ENCODE measurements around the gene MIA3.
A peak's percentile ranks its signal among the peaks of the same experiment; 100 is the strongest.

MIA3 gene

GRCh38 chr1:222618880-222619596 is 1.1 kb downstream of the MIA3 start:
- peak; percentile 36 for DNase-seq

DNA sequence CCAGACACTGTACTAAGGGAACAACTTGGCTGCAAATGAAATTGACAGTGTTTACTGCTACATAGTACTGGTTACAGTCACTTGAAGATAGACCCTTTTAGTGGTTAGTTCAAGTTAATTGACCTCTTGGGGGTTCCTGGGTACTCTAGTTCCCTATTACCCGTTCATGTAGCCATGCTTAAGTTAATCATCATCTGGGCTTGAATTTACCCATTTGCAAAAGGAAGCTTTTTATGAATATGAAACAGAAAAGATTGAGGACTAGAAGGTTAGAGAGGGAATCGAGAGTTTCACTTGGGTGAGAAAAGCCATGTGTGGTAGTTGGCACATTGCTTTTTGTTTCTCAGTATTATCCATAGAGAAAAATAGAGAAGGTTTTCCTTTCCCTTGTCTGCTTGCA is 2.7 kb downstream of the MIA3 start:
- no peak for DNase-seq

- no peak for DNase-seq
These were observed 4.9 kb downstream of the MIA3 start for GRCh38 chr1:222622765-222623164.

GRCh38 chr1:222623458-222623857 is 5.6 kb downstream of the MIA3 start:
- no peak for DNase-seq

DNA sequence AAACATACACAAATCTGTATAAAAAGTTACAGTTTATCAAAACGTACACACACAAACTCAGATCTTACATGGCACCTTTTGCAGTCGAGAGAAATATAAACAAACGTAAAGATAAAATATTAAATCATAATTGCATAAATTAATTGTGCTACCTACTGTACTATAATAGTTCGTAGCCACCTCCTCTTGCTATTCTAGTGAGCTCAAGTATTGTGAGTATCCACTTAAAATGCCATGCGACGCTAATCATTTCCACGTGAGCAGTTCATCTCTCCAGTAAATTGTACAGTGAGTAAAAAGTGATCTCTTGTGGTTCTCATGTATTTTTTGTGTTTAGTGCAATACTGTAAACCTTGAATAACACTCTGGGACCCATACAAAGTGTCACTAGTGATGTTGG is 6.3 kb downstream of the MIA3 start:
- DNase-seq = no peak

- no peak for DNase-seq
These were observed 9.3 kb downstream of the MIA3 start for GRCh38 chr1:222627232-222627631.

DNA sequence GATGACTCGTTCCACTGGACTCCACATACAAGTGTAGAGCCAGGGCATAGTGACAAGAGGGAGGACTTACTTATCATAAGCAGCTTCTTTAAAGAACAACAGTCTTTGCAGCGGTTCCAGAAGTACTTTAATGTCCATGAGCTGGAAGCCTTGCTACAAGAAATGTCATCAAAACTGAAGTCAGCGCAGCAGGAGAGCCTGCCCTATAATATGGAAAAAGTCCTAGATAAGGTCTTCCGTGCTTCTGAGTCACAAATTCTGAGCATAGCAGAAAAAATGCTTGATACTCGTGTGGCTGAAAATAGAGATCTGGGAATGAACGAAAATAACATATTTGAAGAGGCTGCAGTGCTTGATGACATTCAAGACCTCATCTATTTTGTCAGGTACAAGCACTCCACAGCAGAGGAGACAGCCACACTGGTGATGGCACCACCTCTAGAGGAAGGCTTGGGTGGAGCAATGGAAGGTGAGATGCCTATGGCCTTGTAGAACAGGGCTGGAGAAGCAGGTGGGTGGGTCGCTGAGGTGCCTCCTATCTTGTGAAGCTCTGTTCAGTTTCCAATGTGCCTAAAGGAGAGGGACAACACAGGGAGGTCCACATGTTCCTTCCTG is 12.1 kb downstream of the MIA3 start:
- no peak for DNase-seq

- DNase-seq = no peak
These were observed 13.8 kb downstream of the MIA3 start for GRCh38 chr1:222631611-222632208.

DNA sequence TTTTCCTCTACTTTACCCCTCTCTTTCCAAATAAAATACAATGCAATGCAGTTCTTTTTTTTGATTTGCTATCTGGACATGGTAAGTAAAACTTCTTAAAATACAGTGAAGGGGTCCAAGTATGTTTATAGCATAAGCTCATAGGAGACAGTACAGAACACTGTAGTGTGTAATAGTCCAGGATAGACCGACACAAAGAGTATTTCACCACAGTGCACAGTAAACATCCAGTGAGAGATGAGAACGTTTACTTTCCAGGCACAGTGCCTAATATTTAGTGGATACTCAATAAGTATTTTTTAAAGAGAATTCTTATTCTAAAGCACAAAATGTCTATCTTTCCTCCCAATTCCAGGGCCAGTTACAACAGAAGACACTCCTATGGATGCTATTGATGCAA is 14.9 kb downstream of the MIA3 start:
- no peak for DNase-seq

DNA sequence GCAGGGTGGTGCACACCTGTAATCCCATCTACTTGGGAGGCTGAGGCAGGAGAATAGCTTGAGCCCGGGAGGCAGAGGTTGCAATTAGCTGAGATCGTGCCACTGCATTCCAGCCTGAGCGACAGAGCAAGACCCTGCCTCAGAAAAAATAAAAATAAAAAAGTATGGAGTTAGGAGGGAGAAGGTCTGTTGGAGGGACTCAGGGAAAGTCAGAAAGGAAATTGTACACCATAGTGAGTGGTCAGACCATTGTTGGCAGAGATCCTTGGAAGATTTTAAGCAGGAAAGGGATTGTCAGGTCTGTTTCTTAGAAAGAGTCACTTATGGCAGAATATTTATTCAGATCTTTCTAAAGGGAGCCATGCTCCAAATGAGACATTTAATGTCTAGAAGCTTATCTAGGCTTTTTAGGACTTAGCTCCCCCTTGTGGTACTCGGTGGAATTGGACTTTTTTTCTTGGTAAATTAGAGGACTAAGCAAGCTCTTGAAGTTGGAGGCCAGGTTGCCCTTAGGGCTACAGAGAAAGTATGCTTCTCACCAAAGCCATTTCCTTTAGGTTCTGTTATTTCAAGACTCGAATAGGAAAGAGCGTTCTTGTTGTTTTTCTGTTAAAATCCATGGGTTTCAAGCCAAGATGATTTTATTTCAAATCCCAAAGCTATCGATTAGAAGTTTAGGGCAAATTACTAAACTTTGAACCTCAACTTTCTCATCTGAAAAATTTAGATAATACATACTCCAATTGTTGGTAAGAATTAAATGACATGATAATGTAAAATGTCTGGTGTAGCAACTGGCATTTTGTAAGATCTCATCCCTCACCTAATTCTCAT is 16.5 kb downstream of the MIA3 start:
- no peak for DNase-seq

DNA sequence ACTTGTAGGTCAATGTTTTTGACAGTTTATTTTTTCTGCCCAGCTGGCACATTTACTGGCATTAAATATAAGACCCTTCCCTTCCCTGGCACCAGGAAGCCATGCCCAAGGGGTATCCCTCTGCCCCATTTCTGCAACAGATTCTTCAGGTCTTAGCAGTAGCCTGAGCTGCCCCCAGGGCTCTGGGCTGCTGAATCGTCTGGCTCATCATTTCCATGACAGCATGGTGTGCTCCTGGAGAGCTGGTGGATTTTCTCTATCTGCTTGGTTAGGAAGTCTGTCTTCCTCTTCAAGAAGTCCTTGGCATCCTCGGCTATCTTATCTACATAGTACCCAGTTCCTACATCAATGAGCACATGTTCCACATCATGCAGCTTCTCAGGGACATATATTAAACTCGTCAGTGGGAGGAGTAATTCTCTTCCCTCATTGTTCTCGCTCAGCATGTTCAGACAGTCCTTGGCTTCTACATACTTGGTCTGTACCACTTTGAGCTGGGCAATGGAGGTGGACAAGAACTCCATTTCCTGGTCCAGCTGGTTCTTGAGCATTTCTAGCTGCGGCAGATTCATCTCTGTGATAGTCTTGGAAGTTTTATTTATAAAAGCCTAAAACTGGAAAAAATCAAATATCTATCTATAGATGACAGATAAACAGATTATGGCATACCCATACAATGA is 23.5 kb downstream of the MIA3 start:
- no peak for DNase-seq

GRCh38 chr1:222642468-222642867 is 24.6 kb downstream of the MIA3 start:
- DNase-seq = no peak

- no peak for DNase-seq
These were observed 25.7 kb downstream of the MIA3 start for GRCh38 chr1:222643606-222643937.

GRCh38 chr1:222643938-222644635 is 26.2 kb downstream of the MIA3 start:
- DNase-seq = peak; percentile 98

DNA sequence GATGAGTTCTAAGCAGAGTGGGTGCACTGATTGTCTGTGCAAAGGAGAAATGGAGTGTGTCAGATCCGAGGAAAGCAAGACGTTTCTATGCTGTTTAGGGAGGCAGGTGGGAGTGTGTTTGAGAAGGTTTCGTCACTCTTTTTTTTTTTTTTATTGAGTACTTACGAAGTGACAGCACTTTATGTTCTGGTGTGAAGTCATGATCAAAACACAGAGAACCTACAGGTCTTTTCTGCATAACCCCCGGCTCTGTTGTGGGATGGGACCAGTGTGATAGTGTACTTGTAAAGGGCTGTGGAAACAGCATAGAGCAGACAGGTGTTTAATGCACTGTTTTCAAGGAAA is 26.7 kb downstream of the MIA3 start:
- no peak for DNase-seq

GRCh38 chr1:222652676-222653075 is 34.8 kb downstream of the MIA3 start:
- DNase-seq = no peak

DNA sequence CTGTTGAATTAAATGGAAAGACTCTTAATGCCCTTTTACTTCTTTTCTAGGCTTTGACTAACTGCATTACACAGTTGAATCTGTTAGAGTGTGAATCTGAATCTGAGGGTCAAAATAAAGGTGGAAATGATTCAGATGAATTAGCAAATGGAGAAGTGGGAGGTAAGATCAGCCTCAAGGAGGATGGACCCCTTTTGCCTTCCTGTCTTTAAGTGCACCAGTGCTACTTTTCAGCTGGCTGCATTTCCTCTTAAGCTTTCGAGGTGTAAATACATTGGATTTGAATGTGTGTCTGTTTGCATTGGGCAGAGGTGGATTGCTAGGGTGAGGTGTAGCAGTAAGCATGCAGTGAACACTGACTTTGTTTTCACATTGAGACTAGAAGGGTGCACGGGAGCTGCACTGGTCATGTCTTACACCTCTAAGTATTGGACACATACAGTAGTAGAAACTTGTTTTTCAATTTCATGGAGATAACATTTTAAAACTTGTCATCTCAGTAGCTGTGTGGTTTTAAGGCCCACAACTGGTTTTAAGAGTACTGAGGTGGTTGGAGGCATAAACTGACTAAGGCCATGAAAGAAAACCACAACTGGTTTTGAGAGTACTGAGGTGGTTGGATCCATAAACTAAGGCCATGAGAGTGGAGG is 35.4 kb downstream of the MIA3 start:
- DNase-seq = no peak

- DNase-seq = no peak
These were observed 37.0 kb downstream of the MIA3 start for GRCh38 chr1:222654849-222655248.

DNA sequence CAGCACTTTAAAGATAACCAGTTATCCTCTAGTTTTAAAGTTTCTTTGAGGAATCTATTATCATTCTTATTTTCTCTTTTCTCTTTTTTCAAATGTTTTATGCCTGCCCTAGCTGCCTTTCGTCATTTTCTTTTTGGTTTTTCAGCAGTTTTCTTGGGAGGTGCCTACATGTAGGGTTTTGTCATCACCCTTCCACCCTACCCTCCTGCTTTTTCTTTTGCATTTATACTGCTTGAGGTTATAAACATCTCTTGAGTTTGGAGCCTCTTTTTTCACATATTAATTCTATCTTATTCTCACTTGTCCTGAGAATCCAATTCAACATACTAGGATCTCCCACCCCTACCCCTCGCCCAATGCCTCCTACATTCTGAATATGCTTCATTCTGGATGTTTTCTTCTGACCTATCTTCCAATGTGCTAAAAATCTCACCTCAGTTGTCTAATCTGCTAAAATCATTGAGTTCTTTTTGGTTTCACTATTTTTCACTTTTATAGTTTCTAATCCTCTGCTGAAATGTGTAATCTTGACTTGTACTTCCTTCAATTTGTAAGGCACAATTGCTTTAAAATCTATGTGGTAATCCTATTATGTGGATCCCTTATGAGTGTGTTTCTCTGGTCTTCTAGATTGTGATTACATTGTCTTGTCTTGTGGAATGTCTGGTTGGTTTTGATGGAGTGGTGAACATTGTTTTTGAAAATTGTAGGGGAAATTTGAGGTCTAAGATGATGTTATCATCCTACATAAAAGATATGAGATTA is 38.7 kb downstream of the MIA3 start:
- no peak for DNase-seq

DNA sequence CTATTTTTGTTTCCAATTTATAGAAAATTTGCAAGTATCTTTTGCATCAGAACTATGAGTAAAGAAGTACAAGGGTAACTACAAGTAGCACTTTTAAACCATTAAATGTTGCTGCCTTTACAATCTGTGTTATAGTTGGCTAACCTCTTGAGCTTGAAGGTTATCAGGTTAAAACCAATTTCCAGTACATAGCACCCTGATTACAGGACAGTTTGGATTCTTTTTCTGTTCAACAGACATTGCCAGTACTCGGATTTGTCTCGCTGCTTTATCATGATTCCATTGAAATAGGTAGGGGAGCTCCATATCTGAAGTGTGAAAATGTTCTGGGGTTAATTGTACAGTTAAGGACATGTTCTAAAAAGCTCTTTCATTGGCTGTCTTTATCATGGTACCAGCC is 40.0 kb downstream of the MIA3 start:
- no peak for DNase-seq

DNA sequence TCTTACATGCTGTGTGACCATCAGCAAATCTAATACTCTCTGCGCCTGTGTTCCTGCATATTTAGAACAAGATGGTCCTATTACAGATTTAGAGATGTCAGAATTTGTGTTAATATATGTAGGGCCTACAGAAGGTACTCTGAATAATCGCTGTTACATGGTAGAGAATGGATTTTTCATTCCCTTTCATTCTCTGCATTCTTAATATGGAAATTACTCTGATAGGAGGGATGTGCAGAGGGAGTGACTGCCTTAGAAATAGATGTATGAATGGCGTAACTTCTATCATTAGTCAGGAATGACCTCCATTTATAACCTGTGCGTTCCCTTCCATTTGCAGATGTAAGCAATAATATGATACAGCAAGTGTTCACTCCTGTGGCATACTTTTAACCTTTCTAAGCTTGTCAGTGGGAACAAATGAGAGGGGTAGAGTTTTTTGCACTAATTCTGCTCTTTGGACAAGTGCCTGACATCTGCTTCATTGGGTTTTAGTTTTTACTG is 45.6 kb downstream of the MIA3 start:
- DNase-seq = no peak
